Omental fat pad (tissue), 4 donors: ENCODE results near the gene FBXL4. TPM values are rescaled to one million over a fixed set of nuclear protein-coding genes. Genes with fewer than 3 reads are reported as not detected.

Source experiments
- ATAC-seq: fragments of 150-250 bp; one replicate; pipeline ENCODE4 v1.9.1; 2016; ENCODE audit warnings: mild to moderate bottlenecking, moderate library complexity; ENCODE audit not compliant: low FRiP score
- DNase-seq: peaks from one replicate; pipeline ENCODE4 v3.0.0-alpha.2; 2019; ENCODE audit warnings: low spot score
- total RNA-seq, 4 donors: library from RNA; depleted of rRNA; stranded (reverse); fragments of >200 nt; gene quantifications; one replicate each; pipeline ENCODE4 v1.1.0, GENCODE V29; 2016
- TF ChIP-seq, protein P1 (sequence below), 3 donors: fragments of 450-650 bp; IDR thresholded peaks; one replicate each; pipeline ENCODE4 v1.5.1; 2016 to 2017; ENCODE audit warnings: antibody characterized with exemption in 3 of 3, mild to moderate bottlenecking in 3 of 3, moderate library complexity in 2 of 3

FBXL4 gene
- total RNA-seq, 4 donors from 2014 or later: 11.4 to 26.5 (median 20.9) TPM

DNA sequence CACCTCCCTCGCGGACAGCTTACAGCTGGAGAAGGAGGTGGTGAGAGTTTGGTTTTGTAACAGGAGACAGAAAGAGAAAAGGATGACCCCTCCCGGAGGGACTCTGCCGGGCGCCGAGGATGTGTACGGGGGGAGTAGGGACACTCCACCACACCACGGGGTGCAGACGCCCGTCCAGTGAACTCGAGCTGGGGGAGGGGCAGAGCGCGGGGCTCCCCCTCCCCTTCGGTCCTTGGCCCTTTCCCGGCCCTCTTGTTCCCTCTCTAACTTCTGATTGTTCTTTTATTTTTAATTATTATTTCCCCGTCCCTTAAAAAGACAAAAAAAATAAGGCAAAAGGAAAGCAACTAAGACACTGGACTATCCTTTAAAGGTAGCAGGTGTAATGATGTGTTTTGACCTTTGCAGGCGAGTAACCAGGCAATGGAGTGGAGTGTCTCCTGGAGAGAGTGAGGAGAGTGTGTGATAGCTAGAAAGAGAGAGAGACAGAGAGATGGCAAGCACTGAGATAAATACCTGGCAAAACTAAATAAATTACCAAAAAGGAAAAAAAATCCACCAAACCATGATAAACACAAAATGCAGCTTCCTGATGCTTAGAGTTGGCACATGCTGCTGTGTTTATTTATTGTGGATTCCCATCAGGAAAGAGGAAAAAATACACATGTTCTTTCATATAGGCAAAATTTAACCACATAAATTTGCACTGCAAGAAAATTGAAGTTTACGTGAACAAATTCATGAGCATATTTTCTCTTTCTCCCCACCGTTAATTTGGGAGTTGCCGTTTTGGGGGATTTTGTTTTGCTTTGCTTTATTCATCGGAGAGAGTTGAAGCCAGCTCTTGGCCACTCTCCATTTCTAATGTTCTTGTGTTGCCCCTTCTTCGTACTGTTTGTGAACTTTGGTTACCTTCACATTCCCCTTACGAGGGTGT lies 111.5 kb downstream of the FBXL4 start:
- TF ChIP-seq, protein P1, sequence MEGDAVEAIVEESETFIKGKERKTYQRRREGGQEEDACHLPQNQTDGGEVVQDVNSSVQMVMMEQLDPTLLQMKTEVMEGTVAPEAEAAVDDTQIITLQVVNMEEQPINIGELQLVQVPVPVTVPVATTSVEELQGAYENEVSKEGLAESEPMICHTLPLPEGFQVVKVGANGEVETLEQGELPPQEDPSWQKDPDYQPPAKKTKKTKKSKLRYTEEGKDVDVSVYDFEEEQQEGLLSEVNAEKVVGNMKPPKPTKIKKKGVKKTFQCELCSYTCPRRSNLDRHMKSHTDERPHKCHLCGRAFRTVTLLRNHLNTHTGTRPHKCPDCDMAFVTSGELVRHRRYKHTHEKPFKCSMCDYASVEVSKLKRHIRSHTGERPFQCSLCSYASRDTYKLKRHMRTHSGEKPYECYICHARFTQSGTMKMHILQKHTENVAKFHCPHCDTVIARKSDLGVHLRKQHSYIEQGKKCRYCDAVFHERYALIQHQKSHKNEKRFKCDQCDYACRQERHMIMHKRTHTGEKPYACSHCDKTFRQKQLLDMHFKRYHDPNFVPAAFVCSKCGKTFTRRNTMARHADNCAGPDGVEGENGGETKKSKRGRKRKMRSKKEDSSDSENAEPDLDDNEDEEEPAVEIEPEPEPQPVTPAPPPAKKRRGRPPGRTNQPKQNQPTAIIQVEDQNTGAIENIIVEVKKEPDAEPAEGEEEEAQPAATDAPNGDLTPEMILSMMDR (IDR thresholded peaks at IDR 0.05): no peak
- ATAC-seq (no peak), DNase-seq (no peak)

DNA sequence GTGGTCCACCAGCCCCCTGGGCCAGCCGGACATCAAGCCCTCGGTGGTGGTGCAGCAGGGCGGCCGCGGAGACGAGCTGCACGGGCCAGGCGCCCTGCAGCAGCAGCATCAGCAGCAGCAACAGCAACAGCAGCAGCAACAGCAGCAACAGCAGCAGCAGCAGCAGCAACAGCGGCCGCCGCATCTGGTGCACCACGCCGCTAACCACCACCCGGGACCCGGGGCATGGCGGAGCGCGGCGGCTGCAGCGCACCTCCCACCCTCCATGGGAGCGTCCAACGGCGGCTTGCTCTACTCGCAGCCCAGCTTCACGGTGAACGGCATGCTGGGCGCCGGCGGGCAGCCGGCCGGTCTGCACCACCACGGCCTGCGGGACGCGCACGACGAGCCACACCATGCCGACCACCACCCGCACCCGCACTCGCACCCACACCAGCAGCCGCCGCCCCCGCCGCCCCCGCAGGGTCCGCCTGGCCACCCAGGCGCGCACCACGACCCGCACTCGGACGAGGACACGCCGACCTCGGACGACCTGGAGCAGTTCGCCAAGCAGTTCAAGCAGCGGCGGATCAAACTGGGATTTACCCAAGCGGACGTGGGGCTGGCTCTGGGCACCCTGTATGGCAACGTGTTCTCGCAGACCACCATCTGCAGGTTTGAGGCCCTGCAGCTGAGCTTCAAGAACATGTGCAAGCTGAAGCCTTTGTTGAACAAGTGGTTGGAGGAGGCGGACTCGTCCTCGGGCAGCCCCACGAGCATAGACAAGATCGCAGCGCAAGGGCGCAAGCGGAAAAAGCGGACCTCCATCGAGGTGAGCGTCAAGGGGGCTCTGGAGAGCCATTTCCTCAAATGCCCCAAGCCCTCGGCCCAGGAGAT lies 112.4 kb downstream of the FBXL4 start:
- DNase-seq: peak; percentile 21

GRCh38 chr6:98834060-98835031 lies 113.4 kb downstream of the FBXL4 start, which contains the start of gene POU3F2:
TSS of gene POU3F2 (plus strand) at chr6:98834574. CDS start at chr6:98834874, 300 bp downstream.
- TF ChIP-seq, protein P1 (IDR thresholded peaks at IDR 0.05): no peak

More for the DNA sequence above, 112.4 kb downstream of the FBXL4 start:
- ATAC-seq: no peak
- TF ChIP-seq, protein P1 (IDR thresholded peaks at IDR 0.05): no peak

DNA sequence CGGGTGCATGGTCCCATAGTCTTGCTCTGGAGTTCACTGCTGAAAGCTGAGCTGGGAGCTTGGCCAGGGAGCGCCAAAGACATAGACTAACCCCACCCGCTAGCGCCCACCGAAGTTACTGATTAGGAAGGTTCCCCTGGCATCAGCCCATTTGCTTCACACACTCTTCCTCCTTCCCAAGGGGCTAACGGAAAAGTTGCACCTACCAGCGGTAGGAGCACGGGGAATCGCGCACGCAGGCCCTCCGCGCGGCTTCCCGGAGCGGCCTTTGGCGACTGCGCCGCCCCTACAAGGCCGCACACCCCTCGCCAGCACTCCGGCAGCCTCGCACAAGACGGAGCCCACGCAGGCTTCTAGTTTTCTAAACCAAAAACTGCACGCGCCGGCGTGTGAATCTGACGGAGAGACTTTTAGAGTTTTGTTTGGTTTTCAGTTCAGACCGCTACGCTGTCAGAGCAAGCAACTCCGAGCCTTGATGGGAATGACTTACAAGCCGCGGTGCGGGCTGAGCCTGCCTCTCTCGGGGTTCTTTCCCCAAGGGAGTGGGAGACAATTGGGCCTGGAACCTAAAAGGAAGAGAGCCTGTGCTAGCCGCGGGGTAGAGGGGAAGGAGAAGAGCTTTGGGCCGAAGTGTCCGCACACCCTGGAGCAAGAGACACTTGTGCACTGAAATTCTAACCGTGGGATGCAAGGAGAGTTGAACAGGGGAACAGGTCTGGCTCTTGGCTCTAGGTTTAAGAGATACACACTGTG lies 114.3 kb downstream of the FBXL4 start:
- TF ChIP-seq, protein P1 (IDR thresholded peaks at IDR 0.05): no peak
- DNase-seq (no peak), ATAC-seq (peak; percentile 31)

More at GRCh38 chr6:98834060-98835031, 113.4 kb downstream of the FBXL4 start, which contains the start of gene POU3F2:
- peak; percentile 36 for DNase-seq
- ATAC-seq: peak; percentile 88

GRCh38 chr6:98833057-98833306 lies 114.8 kb downstream of the FBXL4 start:
- DNase-seq (no peak), ATAC-seq (peak; percentile 17)
- TF ChIP-seq, protein P1 (IDR thresholded peaks at IDR 0.05): no peak
